Right renal pelvis (tissue), 4 donors: ENCODE results near the gene CPN1. TPM values are rescaled to one million over a fixed set of nuclear protein-coding genes. Genes with fewer than 3 reads are reported as not detected.
"Not testable (repeated sequence)": the region's sequence is repeated elsewhere in the genome, so short reads cannot be mapped to it uniquely, and the experiment has no call there.

Experiments
- DNase-seq, 4 donors: peaks; one replicate each; pipeline ENCODE4 v3.0.0-alpha.2; 2013; ENCODE audit warnings: low read depth in 4 of 4, low spot score in 3 of 4, missing footprints in 1 of 4
- polyA plus RNA-seq, 4 donors: library from polyadenylated mRNA; unstranded; fragments of 120-200 nt; gene quantifications; one replicate each; pipeline ENCODE4 v1.2.1, GENCODE V29; 2013; ENCODE audit not compliant: insufficient read length in 4 of 4

The CPN1 gene
- polyA plus RNA-seq, 4 donors = 2.0 to 2.9 (median 2.6) TPM

DNA sequence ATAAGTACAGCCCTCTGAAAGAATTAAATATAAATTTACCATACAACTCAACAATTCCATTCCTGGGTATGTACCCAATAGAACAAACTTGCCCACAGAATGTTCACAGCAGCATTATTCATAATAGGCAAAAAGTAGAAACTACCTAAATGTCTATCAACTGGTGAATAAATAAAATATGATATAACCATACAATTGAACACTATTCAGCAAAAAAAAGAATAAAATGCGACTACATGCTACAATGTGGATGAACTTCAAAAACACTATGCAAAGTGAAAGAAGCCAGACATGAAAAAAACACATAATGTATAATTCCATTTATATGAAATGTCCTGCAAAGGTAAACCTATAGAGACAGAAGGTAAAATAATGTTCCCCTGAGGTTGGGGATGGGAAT, 2.0 kb upstream of the CPN1 start:
- no peak for DNase-seq

DNA sequence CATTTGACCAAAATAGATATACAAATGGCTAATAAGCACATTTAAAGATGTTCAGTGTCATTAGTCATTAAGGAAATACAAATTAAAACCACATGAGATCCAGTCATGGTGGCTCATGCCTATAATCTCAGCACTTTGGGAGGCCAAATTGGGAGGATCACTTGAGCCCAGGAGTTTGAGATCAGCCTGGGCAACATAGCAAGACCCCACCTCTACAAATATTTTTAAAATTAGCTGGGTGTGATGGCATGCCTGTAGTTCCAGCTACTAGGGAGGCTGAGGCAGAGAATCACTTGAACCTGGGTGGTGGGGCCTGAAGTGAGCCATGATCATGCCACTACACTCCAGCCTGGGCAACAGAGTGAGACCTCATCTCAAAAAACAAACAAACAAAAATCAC, 607 bp upstream of the CPN1 start:
- not testable (repeated sequence) for DNase-seq

GRCh38 chr10:100076750-100077149, 4.9 kb downstream of the CPN1 start:
- no peak for DNase-seq

- DNase-seq = no peak
Measured at GRCh38 chr10:100075426-100076220, 6.0 kb downstream of the CPN1 start.

- no peak for DNase-seq
Measured at GRCh38 chr10:100072514-100072913, 9.2 kb downstream of the CPN1 start.

DNA sequence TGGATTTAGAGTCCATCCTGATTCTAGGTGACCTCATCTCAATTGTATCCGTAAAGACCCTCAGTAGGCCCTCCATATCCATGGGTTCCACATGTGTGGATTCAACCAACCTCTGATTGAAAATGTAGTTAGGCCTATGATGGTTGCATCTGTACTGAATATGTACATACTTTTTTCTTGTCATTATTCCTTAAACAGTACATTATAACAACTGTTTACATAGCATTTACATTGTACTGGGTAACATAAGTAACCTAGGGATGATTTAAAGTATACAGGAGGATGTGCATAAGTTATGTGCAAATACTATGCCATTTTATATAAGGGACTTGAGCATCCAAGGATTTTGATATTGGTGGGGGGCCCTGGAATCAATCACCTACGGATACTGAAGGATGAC, 10.1 kb downstream of the CPN1 start:
- DNase-seq = no peak

DNA sequence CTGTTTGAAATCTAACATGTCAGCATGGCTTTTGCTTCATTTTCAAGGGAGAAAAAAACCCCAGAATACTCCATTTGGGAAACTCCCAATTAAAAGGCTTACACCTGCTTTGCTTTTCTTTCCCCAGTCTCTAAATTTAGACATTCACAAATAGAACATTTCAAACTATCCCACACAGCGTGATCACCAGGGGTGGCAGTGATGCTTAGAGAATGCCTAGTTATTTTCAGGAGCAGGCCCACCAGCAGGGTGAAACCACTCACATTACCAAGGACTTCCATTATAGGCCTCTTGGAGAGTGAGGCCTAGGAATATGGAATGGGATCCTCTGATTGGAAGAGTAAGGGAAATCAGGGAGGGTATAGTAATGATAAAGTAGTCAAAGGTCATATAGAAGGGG, 14.2 kb downstream of the CPN1 start:
- no peak for DNase-seq

DNA sequence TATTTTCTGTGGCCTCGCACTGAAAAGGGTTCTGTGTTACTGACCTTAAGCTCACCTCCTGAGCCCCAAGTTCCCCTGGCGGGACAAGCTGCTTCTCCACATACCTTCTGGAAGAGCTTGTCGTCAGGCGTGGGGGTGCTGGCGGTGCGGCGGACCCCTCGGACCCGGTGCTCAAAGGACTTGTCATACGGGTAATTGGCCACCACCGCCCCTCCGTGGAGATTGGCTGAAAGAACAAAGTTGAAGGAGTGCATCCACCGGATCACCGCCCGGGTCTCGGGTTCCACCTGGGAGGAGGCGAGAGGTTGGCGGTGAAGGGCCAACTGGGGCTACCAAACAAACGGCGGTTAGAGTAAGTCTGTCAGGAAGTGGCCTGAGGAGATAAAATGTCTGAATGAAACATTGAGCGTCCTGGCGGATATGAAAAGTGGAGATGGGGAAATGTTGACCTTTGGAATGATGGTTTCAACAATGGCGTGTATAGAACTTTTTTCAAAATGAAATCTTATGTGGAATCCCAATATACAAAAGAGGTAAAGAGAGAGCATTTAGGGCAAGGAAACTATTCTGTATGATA, 16.5 kb downstream of the CPN1 start:
- no peak for DNase-seq

- DNase-seq = no peak
Measured at GRCh38 chr10:100061401-100061800, 20.3 kb downstream of the CPN1 start.

DNA sequence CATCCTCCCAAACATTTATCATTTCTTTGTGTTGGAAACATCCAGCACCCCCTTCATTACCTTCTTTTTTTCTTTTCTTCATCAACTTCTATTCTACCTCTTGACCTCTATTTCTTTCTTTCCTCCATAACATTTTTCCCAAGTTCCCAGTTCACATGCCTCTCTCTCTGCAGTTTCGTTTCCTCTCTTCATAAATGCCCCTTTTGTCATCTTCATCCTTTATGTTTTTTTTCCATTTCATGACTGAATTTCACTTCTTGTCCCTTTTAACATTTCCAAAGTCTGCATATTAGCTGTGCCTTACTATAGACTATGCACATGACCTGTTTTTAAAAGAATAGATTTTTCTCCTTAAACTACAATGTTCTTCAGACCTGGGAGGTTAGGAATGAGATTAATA, 23.7 kb downstream of the CPN1 start:
- DNase-seq = no peak

- DNase-seq = no peak
Measured at GRCh38 chr10:100053686-100054460, 27.8 kb downstream of the CPN1 start.

DNA sequence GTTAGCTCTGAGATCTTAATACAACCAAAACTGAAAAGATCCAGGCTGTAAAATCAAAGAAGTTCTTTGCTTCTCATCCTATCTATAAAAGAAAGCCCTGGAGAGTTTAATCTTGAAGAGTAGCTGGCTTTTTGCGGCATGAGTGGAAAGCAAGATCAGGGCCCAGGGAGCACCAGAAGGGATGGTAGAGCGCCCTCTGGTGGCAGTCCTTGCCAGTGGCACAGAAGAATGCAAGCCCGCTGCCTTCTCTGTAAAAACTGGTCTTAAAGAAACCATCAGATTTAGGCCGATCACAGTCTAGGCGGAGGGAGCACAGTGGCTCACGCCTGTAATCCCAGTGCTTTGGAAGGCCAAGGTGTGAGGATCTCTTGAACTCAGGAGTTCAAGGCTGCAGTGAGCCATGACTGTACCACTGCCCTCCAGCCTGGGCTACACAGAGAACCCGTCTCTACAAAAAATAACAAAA, 35.6 kb downstream of the CPN1 start:
- peak; percentile 71 to 83 (median 78) for DNase-seq

GRCh38 chr10:100045592-100045991, 36.1 kb downstream of the CPN1 start:
- DNase-seq = no peak

DNA sequence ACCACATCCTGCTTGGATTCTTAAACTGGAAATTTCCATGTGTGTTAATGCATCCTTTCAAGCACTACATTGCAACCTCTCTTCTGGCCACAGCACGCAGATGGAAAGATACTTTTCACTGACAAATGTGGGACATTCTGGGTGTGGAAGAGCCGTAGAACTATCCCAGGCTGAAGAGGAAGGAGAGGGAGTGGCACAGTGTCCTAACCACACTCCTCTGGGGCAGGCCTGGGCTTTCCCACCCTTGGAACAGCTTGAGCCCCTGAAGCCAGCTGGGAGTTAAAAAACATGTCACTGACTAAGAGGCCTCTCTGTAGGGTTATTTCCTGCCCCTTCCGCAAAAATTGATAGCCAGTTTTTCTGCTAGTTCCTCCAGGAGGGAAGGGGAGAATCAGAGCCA, 37.9 kb downstream of the CPN1 start:
- DNase-seq = no peak

DNA sequence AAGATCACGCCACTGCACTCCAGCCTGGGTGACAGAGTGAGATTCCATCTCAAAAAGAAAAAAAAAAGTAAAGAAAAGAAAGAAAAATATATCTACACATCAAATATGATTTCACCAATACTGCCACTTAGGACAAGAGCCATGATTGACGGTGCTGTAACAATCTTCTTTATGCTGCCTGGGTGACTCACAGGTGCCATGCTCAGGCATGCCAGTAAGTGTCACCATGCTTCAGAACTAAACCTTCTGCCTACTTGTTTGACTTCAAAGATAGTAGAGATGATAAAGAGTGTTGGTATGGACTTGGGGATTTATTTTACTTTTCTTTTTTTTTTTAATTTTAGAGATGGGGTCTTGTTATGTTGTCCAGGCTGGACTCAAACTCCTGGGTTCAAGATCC, 38.3 kb downstream of the CPN1 start:
- no peak for DNase-seq

- no peak for DNase-seq
Measured at GRCh38 chr10:100041306-100042002, 40.2 kb downstream of the CPN1 start.

- DNase-seq = no peak
Measured at GRCh38 chr10:100038561-100039071, 43.1 kb downstream of the CPN1 start.

GRCh38 chr10:100037758-100038315, 43.8 kb downstream of the CPN1 start:
- DNase-seq = no peak

- no peak for DNase-seq
Measured at GRCh38 chr10:100036850-100037249, 44.8 kb downstream of the CPN1 start.

GRCh38 chr10:100033766-100034418, 47.8 kb downstream of the CPN1 start:
- no peak for DNase-seq
